Fibroblast of mammary gland (primary cell): ENCODE data around the gene MRPS15.
A peak's percentile ranks its signal among the peaks of the same experiment; 100 is the strongest.
"Not testable (repeated sequence)": the region's sequence is repeated elsewhere in the genome, so short reads cannot be mapped to it uniquely, and the experiment has no call there.

Experiments used
- DNase-seq: peaks from one replicate; pipeline ENCODE4 v3.0.0-alpha.2; 2010; ENCODE audit warnings: low read depth
- H3K4me3 ChIP-seq: 2 replicates; pipeline ENCODE4 v1.5.1; 2011; ENCODE audit warnings: low read depth, mild to moderate bottlenecking, low read length, moderate library complexity; ENCODE audit not compliant: control insufficient read depth
- TF ChIP-seq, protein P1 (sequence below): conservative IDR thresholded peaks from 2 replicates; pipeline ENCODE4 v1.5.1; 2011; ENCODE audit warnings: low read depth, low read length, inconsistent platforms; ENCODE audit not compliant: control insufficient read depth, insufficient read depth

MRPS15 gene

DNA sequence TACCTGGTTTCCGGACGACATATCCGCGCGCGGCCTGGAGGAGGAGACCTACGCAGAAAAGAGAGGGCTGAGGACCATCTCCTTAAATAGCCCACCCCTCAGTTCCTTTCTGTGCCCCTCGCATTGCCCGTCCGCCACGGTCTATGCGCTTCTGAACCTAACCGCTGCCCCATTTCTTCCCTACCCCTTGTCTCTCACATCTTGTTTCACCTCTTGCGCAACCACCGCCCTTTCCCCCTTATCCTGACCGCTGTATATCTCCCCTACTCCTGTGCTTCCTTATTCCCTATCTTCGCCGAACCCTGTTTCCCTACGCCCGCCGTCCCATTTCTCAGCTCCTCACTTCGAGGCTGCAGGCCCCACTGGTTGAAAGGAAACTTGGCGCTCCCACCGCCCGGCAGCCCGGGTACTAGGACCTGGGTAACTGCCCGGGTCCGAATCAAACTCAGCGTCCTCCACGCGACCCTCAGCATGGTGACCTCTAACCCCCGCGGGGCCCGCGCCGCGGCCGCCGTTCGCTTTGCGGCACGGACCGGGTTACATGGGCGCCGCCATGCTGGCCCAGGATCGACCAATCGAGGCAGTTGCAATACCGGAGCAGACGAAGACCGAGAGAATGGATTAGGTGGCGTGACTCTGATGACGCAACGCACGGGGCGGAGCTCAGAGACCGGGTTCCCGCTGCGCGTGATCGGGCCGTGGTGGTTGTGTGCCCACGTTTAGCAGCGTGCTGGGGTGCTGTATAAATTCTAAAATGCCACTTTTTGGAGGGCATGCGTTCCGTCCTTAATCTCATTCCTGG, at the start of gene MRPS15:
TSS of gene MRPS15 (minus strand) at position 582 of the 802 bp plus-strand sequence. CDS start at position 473, 109 bp downstream.
- TF ChIP-seq, protein P1, sequence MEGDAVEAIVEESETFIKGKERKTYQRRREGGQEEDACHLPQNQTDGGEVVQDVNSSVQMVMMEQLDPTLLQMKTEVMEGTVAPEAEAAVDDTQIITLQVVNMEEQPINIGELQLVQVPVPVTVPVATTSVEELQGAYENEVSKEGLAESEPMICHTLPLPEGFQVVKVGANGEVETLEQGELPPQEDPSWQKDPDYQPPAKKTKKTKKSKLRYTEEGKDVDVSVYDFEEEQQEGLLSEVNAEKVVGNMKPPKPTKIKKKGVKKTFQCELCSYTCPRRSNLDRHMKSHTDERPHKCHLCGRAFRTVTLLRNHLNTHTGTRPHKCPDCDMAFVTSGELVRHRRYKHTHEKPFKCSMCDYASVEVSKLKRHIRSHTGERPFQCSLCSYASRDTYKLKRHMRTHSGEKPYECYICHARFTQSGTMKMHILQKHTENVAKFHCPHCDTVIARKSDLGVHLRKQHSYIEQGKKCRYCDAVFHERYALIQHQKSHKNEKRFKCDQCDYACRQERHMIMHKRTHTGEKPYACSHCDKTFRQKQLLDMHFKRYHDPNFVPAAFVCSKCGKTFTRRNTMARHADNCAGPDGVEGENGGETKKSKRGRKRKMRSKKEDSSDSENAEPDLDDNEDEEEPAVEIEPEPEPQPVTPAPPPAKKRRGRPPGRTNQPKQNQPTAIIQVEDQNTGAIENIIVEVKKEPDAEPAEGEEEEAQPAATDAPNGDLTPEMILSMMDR = no peak
- peak within 1 kb of the TSS; percentile 96 for H3K4me3 ChIP-seq
- DNase-seq = peak; percentile 96

DNA sequence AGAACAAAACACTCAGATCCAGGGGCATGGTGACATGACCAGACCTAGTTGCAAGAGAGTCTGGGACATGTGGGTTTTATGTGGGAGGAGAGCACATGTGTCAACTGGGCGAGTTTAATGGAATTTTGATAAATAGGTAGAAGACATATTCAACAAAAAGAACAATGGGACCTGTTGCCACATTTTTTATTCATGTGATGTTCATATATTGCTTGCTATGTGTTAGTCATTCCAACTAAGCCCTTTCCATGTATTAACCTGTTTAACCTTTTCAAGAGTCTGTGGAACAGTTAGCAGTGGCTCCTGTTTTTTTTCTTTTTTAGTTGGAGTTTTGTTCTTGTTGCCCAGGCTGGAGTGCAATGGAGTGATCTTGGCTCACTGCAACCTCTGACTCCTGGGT, 48.7 kb upstream of the MRPS15 start:
- TF ChIP-seq, protein P1 = no peak
- DNase-seq = no peak
- no peak overlapping the region for H3K4me3 ChIP-seq

DNA sequence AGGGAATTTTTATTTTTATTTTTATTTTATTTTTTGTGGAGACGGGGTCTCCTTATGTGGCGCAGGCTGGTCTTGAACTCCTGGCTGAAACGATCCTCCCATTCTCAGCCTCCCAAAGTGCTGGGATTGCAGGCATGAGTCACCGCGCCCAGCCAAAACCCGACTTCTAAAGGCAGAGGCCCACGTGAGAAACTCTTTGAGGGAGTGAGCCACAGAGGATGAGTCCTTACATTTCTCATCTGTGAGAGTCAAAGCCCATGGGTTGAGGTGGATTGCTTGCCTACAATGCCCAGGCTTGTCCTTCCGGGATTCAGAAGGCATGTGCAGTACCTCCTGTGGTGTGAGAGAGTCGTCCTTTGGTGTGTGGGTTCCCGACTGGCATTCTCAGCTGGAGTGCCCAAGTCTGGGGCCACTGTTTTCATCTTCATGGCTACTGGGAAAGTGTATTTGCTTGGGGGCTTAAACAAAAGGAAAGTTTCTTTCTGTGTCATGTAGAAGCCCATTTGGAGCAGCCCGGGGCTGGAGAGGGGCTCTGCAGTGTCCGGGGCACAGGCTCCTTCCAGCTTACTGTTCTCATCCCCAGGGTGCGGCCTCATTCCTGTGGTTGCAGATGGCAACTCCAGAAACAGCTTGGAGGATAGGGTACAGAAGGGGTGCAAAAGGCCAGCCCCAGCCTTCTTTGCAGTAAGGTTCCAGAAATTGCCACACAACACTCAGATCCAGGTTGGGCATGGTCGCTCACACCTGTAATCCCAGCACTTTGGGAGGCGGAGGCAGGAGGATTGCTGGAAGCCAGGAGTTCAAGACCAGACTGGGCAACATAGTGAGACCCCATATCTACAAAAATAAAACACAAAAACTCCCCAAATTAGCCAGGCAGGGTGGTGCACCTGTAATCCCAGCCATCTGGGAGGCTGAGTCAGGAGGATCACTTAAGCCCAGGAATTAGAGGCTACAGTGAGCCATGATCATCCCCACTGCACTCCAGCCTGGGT, 47.9 kb upstream of the MRPS15 start:
- TF ChIP-seq, protein P1 = no peak
- no peak overlapping the region for H3K4me3 ChIP-seq
- peak; percentile 20 for DNase-seq

DNA sequence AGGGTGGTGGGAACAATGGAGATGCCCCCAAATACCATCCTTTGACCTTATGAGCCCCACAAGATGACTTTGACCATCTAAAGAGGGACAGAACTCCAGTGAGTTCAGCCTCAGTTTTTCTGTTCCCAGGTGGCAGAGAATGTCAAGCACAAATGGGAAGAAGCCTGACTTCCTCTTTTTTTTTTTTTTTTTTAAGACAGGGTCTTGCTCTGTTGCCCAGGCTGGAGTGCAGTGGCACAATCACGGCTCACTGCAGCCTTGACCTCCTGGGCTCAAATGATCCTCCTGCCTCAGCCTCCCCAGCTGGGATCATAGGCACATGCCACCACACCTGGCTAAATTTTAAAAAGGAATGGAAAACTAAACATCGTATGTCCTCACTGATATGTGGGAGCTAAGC, 47.0 kb upstream of the MRPS15 start:
- not testable (repeated sequence) for DNase-seq, H3K4me3 ChIP-seq

DNA sequence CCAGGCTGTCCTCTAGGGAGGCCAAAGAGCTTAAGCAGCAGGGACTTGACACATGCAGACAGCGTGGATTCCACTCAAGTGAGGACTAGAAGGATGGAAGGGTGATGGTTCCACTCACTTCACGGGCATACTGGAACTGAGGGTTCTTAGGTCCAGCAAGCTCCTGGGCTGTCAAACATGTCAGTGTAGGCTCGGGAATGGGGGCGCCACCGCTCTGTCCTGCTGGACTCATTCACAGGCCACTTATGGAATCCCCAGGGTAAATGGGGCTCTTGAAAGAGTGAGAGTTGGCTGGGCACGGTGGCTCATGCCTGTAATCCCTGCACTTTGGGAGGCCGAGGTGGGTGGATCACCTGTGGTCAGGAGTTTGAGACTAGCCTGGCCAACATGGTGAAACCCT, 46.2 kb upstream of the MRPS15 start:
- no peak overlapping the region for H3K4me3 ChIP-seq
- no peak for DNase-seq
- TF ChIP-seq, protein P1 = no peak

DNA sequence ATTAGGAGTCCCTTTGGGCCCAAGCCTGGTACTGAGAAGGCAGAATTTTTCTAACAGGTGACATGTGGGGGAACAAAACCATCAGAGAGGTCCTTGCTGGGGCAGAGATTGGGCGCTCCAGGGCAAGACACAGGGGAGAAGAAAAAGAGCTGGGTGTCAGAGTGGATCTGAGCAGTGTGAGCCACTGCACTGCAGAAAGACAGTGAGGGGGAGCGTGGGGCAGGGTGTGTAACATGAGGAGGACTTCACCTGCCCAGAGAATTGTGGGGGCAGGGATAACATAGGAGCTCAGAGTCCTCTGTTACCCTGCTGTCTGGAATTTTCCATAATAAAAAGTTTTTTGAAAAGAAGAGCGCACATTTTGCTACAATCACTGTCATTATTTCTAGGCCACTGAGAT, 44.1 kb upstream of the MRPS15 start:
- no peak for DNase-seq

More for the DNA sequence above, 44.1 kb upstream of the MRPS15 start:
- TF ChIP-seq, protein P1 = no peak
- no peak overlapping the region for H3K4me3 ChIP-seq
